ENCODE results near the gene CCDC174. TPM values are rescaled to one million over a fixed set of nuclear protein-coding genes. Genes with fewer than 3 reads are reported as not detected.
A peak's percentile ranks its signal among the peaks of the same experiment; 100 is the strongest.

Gene CCDC174
- total RNA-seq, 1 experiment from 2014 or later, result 28.7 TPM

- Mint-ChIP-seq H3K9me3 (ENCODE audit: unreplicated experiment) (no peaks in the 10 kb centered on the region), H3K4me1 (ENCODE audit: insufficient read depth, unreplicated experiment) (no peaks in the 10 kb centered on the region), H3K4me3 (ENCODE audit: unreplicated experiment) (no peak overlapping the region), H3K36me3 (ENCODE audit: insufficient read depth, unreplicated experiment) (peaks cover 91% of the 10 kb centered on the region), H3K27me3 (ENCODE audit: insufficient read depth, unreplicated experiment) (no peaks in the 10 kb centered on the region), H3K27ac (ENCODE audit: low read depth, unreplicated experiment) (no peak overlapping the region)
- TF ChIP-seq CTCF (IDR thresholded peaks at IDR 0.05; ENCODE audit: unreplicated experiment), result no peak
- BruUV-seq (replicated peaks), result no TSS peak
- CTCF ChIA-PET, result interaction anchor here (1.0 kb wide), 1 partner anchor 257 kb away, joined by 4 read pairs; no protein-coding TSS in a partner anchor
- POLR2A ChIA-PET, result interaction anchor here (1.2 kb wide), 1 partner anchor 12 kb away, joined by 3 read pairs; no protein-coding TSS in a partner anchor
- DNase-seq (ENCODE audit: unreplicated experiment), result no peak
- intact Hi-C loops (cut with micrococcal nuclease), result no loop called here
These were observed 12.6 kb downstream of the CCDC174 start for GRCh38 chr3:14664170-14664569.

- Mint-ChIP-seq H3K27me3 (ENCODE audit: insufficient read depth, unreplicated experiment) (no peaks in the 10 kb centered on the region), H3K4me3 (ENCODE audit: unreplicated experiment) (no peak overlapping the region), H3K4me1 (ENCODE audit: insufficient read depth, unreplicated experiment) (no peaks in the 10 kb centered on the region), H3K9me3 (ENCODE audit: unreplicated experiment) (no peaks in the 10 kb centered on the region), H3K27ac (ENCODE audit: low read depth, unreplicated experiment) (no peak overlapping the region), H3K36me3 (ENCODE audit: insufficient read depth, unreplicated experiment) (peaks cover 55% of the 10 kb centered on the region)
- ChIA-PET POLR2A (interaction anchor here (0.6 to 0.8 kb wide), 4 partner anchors 11 to 48 kb away, joined by 3 to 4 read pairs (median 3); no protein-coding TSS in a partner anchor), CTCF (interaction anchor here (0.6 to 7.7 kb wide), 10 partner anchors 14 to 469 kb away, joined by 3 to 94 read pairs (median 4); partner anchors contain the start of gene CCDC174)
- BruUV-seq (replicated peaks), result no TSS peak
- intact Hi-C loops (cut with micrococcal nuclease), result no loop called here
- no peak for TF ChIP-seq CTCF (IDR thresholded peaks at IDR 0.05; ENCODE audit: unreplicated experiment)
- DNase-seq (ENCODE audit: unreplicated experiment), result no peak
These were observed 21.0 kb downstream of the CCDC174 start for GRCh38 chr3:14672588-14672987.

GRCh38 chr3:14674841-14675240 lies 23.3 kb downstream of the CCDC174 start, which contains the start of gene C3orf20:
Gene C3orf20, plus strand, starts transcription at chr3:14675141. Its CDS starts 7,573 bp downstream, at chr3:14682714.
- Mint-ChIP-seq H3K4me3 (ENCODE audit: unreplicated experiment) (no peak within 1 kb of the TSS), H3K36me3 (ENCODE audit: insufficient read depth, unreplicated experiment) (peaks cover 38% of the 10 kb centered on the region), H3K27ac (ENCODE audit: low read depth, unreplicated experiment) (no peak within 1 kb of the TSS), H3K27me3 (ENCODE audit: insufficient read depth, unreplicated experiment) (no peaks in the 10 kb centered on the region), H3K9me3 (ENCODE audit: unreplicated experiment) (no peaks in the 10 kb centered on the region), H3K4me1 (ENCODE audit: insufficient read depth, unreplicated experiment) (no peaks in the 10 kb centered on the region)
- CTCF ChIA-PET, result interaction anchor here (0.6 to 7.7 kb wide), 6 partner anchors 23 to 291 kb away, joined by 3 to 94 read pairs (median 3); partner anchors contain the start of gene CCDC174
- BruUV-seq (replicated peaks), result TSS peak; percentile 1
- DNase-seq (ENCODE audit: unreplicated experiment), result no peak
- POLR2A ChIA-PET, result interaction anchor here (0.6 to 1.6 kb wide), 5 partner anchors 24 to 390 kb away, joined by 3 to 5 read pairs (median 4); partner anchors contain the start of genes CCDC174 and MRPS25
- intact Hi-C loops (cut with micrococcal nuclease), result no loop called here
- TF ChIP-seq CTCF (IDR thresholded peaks at IDR 0.05; ENCODE audit: unreplicated experiment), result no peak

GRCh38 chr3:14676881-14677280 lies 25.3 kb downstream of the CCDC174 start:
- peaks cover 10% of the 10 kb centered on the region for H3K9me3 Mint-ChIP-seq (ENCODE audit: unreplicated experiment)
- intact Hi-C loops (cut with micrococcal nuclease), result no loop called here
- DNase-seq (ENCODE audit: unreplicated experiment), result no peak
- peaks cover 6% of the 10 kb centered on the region for H3K27me3 Mint-ChIP-seq (ENCODE audit: insufficient read depth, unreplicated experiment)
- no peak overlapping the region for H3K4me3 Mint-ChIP-seq (ENCODE audit: unreplicated experiment)
- H3K36me3 Mint-ChIP-seq (ENCODE audit: insufficient read depth, unreplicated experiment), result peaks cover 18% of the 10 kb centered on the region
- no peaks in the 10 kb centered on the region for H3K4me1 Mint-ChIP-seq (ENCODE audit: insufficient read depth, unreplicated experiment)
- ChIA-PET CTCF (interaction anchor here (0.6 to 7.7 kb wide), 5 partner anchors 105 to 1153 kb away, joined by 3 to 94 read pairs (median 3); no protein-coding TSS in a partner anchor), POLR2A (interaction anchor here (1.3 to 1.5 kb wide), 2 partner anchors 18 to 24 kb away, joined by 4 to 5 read pairs; no protein-coding TSS in a partner anchor)
- no TSS peak for BruUV-seq (replicated peaks)
- TF ChIP-seq CTCF (IDR thresholded peaks at IDR 0.05; ENCODE audit: unreplicated experiment), result no peak
- no peak overlapping the region for H3K27ac Mint-ChIP-seq (ENCODE audit: low read depth, unreplicated experiment)

Data from MCF 10A (cell line).